ENCODE data around the gene NR5A2.

Gene NR5A2

DNA sequence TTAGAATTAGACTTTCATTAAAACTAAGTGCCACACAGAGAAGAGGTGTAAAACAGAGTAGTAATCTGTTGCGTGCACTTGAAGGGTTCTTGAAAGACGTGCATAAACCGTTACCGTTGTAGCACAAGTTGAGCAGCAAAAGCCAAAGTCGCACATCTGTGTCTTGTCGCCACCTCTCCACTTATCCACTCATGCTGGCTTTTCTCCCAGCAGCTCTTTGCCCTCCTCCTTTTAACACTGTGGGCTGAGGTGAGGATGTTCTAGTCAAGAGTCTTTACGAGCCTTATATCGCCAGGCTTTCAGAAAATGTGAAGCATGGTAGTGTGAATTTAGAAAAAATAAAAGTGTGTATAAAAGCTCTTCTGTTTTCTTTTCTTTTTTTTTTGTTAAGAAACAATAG, 48.0 kb downstream of the NR5A2 start:
- FAIRE-seq: no peak

DNA sequence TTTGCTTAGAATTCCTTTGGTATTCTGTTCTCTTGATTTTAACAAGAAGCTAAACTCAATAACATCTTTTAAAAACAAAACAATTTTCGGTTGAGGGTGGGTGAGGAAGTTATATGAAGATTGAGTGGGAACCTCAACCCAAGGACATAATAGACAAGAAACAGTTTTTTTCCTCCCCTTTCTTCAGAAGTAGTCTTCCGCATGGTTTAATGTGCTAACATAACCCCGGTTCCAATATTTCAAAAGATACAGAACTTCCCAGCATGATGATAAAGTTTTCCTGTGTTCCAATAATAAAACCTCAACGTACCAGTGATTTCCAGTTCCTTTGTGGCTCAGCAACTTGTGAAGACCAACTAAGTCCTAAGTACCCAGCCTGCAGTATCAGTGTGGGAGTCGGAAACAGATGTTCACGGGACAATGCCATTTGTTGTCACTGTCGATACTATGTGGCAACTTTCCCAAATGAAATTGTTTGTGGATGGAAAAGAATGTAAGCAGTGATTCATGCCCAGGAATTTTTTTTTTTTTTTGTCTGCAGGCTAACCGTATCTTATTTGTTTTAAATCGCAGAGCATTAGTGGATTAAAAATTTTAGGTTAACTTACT, 48.5 kb downstream of the NR5A2 start:
- FAIRE-seq: no peak

DNA sequence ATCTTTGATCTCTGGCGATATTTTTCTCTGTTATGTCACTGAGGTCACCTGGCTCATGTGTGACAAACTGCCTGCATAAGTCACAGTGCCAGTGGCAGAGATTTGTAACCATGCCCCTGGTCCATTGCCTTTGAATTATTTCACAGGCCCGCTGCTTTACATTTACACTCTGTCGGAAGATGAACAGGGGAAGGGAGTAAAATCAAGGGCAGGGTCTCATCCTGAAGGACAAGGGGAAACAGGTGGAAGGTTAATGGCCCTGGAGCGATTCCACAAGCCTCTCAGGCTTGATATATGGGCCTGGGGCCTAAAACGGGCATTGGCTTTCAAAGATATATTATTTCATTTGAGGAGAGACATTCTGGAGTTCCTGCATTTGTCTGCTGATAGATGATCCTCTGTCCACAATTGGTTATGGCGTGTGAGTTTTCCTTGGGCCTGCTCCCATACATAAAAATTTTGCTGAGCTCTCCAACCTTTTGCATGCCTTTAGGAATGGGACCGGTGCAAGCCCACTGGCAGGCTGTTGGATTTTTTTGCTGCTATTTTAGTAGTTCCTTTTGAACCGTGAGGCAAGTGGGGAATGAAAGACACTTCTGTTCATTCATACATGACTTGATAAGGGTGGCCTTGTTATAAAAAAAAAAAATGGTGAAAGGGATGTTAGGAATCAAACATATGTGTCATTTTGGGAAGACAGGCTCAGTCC, 51.9 kb downstream of the NR5A2 start:
- no peak for FAIRE-seq

DNA sequence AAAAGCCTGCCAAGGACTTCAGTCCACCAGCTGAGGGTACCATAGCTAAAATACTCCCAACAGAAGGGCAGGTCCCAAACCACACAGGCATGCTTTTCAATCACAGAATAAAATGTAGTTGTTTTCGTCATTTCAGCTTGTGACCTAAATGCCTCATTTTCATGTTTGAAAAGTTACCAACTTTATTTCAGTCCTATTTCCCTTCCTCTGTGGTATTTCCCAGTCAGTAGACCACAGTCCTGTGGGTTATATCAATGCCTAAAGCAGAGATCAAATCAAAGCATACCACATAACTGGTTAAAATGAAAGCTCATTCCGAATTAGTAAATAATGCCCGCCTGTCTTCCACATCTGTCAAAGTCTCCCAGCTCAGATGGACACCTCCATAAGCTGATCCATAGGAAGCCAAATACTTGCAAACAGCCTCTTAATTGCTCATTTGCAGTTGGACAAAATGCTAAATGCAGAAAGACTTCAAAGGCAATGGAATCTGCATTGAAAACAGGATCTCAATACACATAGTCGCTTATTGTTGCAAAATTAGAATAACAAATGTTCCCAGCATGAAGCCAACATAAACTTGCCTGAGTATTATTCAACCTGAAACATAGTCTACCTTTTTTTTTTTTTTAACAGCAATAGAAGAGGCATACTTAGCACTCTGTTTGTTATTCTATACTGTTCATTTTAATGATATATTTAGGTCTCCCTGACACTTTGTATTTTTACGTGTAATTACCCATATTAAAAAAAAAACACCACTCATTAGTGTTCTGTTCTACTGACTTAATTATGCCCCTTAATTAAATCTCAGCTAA, 53.9 kb downstream of the NR5A2 start:
- FAIRE-seq: no peak

DNA sequence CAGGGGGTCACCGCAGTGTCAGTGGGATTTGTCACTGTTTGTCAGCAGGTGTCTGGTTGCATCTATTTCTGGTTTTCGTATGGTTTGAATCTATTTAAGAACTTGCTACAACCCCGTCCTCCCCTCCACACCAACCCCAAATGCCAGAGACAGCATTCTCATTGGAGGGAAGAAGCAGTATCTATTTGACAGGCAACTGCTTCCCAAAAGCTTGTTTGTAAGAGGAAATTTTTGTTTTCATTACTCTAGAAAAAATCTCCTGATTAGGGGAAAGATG, 54.4 kb downstream of the NR5A2 start:
- FAIRE-seq: no peak

DNA sequence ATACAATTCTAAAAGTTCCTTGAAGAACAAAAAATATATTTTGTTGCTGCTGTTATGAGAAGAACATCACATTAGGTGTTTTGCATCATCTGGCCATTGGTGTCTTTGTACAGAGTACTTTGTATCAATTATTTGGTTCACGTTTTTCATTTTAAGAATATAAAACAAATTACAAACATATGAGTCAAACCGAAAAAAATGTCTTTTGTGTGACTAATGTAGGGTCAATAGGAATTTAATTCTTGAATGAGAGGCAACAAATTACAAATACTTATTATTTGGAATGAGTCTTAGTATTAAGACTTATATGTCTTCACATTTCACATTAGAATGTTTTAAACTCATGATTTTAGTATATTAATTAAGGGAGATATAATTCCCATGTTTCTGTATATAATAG, 54.8 kb downstream of the NR5A2 start:
- FAIRE-seq: peak; percentile 5

DNA sequence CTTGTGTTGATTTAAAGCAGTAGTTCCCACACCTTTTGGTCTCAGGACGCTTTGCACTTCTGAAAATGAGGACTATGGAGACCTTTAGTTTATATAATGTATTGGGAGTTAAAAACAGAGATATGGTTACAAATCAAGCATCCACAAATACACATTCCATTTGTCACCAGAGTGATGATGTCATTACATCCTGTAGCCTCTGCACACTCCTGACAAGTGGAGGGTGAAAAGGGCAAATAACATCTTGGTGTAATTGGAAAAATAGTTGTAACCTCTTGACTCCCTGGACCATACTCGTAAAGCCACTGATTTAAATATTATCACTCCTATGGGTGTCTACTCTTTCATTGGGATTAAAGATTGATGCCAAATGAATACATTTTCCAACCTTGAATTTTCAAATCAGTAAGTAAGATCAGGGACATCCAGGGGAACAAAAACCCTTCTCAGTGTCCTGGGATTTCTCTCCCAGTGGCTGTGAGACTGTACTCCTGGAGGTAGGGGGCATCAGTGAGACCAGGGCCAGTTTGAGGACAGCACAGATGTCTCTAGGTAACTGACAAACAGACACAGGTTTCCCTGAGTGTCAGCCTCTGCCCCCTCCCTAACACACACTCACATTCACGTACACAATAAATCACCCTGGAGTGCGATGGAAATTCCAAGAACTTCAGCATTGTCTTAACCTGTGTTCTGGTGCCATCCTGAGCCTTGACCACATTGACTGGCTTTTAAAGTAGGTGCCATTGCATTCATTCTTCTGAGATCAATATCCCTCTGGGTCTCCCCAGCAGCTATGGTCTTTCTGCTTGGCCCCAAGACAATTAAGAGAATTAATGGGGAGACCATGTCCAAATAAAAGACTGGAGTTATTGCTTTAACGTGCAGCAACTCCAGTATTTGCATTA, 63.0 kb downstream of the NR5A2 start:
- FAIRE-seq: no peak

DNA sequence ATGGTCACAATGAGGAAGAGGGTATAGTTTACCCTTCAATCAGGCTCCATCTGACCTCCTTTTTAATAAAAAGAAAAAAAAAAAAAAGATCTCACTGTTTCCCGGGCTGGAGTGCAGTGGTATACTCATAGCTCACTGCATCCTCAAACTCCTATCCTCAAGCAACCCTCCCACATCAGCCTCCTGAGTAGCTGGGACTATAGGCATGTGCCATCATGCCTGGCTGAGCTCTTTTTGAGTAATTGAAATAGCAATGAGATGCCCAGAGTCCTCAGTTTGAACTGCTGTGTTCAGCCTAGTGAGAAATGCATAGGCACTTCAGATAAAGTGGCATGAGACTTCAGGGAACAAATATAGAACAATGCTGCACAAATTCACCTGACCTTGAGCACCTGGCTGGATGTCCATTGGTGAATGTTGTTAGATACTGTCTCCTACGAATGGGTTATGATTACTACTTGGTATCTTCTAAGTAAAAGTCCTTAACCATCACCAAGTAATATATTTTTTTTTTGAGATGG, 67.6 kb downstream of the NR5A2 start:
- FAIRE-seq: no peak

DNA sequence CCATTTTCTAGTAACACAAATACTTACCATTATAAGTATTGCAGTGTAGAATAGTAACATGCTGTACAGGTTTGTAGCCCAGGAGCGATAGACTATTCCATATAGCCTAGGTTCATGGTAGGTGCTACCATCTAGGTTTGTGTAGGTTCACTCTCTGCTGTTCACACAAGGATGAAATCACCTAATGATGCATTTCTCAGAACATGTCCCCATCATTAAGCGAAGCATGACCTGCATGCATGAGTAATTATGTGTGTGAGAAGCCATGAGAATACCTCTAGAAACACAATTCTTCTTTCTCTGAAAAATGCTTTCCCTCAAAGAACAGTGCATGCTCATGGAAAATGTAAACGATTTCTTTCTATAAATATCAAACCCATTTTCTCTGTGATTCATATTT, 69.3 kb downstream of the NR5A2 start:
- FAIRE-seq: no peak

DNA sequence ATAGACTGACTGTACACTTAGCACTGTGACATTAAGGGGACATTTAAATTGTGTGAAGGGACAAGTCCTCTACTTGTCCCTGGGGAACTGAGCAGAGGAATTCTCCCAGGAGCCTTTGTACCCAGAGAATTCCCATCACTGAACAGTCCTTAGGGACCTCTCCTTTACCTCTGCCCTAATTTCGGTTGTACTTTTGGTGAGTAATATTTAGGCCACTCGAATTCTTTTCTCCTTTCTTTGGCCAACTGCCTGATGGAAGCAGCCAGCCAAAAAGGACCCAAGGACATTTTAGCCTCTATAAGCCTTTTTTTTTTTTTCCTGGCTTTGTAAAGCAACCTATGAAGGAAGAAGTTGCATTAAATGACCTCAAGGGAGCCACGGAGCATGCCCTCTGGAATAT, 71.5 kb downstream of the NR5A2 start:
- FAIRE-seq: no peak

DNA sequence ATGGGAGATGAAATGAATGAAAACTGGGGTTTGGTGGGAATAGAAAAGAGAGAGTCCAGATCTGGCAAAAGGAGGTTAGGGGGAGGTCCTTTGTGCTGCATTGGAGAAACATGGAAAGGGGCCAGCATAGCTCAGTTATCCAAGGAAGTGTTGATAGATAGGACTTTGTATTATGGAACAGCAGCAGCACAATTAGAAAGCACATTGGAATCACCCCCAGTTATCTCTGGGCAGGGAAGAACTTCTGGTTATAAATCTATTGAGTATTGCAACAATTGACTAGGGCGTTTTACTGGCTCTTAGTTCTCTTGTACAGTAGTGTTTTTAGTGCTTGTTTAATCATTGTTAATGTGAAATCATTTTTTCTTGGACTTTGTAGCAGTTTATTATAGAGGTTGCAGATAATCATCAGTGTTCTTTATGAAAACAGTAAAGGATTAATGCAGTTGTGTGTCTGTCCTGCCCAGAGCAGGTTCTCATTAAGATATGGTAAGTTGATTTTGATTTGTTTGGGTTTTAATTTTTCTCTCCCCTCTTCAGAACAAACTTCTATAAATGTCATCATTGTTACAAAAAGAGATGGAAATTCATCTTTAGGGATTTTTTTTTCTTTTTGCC, 76.6 kb downstream of the NR5A2 start:
- FAIRE-seq: no peak

DNA sequence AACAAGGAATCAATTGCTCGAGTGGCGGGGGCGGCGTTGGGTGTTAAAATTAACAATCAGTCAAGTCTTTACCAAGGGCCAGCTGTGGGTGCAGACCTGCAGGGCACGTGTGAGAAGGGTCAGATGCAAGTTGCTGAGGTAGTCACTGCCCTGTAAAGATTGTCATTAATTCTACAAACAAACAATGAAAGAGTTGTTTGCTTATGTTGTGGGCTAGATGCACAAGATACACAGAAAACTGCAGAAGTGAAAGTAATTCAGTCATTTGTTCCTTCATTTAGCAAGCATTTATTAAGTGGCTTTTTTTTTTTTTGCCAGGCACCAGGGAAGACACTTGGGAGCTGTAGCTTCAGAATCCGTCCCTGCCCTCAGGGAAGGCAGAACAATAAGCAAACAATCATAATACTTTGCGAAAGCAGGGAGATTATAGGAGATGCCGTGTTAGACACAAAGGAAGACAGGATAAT, 79.5 kb downstream of the NR5A2 start:
- FAIRE-seq: no peak

DNA sequence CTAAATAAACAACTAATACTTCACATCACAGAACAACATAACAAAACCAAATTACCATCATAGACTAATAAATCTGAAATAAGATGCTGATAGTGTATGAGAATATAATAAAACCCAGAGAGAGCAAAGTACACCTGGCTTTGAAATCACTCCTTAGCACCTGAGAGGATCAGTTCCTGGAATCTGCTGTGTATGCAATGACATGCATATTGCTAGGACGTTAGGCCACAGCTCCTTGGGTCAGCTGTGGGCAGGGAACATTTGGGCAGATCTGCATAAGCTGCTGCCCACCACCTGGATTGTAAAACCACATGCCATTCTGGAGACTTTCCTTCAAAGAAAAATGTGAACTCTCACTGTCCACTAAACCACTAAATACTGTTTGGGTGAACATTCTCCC, 81.1 kb downstream of the NR5A2 start:
- peak; percentile 41 for FAIRE-seq

DNA sequence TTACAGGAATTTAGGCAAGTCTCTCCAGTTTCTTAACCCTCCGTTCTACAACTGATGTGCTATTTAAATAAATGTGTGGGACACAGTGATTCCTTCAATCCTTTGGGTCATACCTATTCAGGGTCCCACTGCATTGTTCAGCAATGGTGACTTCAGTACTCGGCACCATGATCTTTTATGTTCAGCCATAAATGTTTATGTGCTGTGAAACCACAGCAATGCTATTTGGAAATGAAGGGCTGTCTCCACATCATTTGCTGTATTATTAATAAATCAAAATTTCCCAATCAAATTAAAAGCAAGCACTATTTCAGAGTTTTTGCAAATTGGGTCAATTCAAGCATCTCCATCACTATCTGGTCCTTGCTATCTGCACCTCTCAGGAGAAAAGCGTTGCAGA, 84.8 kb downstream of the NR5A2 start:
- no peak for FAIRE-seq

DNA sequence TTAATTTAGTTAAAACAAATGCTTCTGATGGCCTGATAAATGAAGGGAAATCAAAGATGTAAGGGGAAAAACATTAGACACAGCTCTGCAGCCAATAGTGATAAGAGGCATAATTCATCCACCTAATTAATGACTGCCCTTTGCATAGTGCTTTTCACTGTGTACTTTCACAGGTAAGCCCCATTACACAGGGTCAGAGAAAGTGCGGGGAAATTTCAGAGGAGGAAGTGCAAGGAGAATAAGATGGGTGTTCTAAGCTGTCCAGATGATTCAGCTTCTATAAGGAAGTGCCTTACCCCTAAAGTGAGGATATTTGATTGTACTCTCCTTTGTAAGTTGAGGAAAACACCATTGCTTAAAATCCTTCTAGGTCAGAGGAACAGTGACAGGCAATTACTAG, 88.0 kb downstream of the NR5A2 start:
- FAIRE-seq: no peak

DNA sequence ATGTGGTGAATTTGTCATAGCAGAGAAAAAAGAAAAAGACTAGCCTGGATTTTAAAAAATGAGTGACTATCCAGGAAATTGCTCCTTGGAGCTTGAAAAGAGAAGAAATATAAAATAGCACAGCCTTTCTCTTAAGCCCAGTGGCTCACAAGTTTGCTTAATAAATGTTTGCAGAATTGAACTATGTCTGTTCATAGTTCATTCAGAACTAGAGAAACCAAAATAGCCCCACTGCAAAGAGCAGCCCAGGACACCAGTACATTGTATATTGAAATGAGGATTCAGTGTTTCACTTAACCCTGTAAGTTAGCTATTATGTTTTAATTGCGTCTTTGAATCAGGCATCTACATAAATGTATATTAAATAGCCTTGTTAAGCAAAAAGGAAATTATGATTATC, 88.8 kb downstream of the NR5A2 start:
- no peak for FAIRE-seq

DNA sequence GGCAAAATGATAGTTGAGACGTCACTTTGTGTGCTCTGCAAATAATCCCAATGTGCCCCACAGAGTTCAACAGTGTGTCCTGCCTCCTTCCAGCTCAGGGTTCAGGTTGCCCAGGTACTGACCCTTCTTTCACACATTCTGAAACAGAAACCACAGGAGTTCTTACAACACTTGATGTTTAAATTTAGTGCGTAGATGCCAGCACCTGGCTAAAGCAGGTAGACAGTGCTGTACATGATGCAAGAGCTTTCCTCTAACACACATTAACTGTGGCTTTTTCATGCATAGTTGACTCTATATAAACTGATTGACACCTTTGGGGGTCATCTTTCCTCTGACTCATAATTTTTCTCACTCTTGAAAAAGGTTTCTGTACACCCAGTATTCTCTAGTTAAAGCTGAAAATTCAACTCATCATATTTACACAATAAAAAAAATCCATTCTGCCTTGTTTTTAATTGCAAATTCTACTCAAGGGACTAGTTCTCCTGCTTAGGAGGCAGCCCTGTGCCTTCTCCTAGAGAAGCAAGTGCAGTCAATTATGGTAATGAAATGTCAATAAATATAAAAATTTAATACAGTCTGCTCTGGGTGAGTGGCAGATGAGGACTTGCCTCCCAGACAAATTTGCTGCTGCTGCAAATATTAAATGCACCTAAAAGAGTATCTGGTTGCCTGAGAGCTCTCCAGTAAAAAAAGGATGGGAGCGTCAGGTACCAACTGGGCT, 91.4 kb downstream of the NR5A2 start:
- no peak for FAIRE-seq

DNA sequence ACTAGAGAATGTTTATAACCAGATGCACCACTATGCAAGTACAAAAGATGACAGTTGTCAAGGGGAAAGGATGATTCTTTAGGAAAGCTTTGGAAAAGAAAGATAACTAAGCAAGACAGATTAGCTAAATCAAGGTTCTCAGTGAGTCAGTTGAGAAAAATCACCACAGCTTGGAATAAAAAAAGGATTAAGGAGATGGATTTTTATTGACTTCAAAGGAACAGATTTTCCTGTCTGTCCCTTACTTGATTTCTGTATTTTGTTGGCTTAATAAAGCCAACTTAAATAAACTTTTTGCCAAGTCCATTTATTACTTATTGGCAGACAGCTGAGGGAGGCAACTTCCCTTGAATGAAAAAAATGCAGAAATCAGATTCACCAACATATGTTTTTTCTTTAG, 93.9 kb downstream of the NR5A2 start:
- no peak for FAIRE-seq

DNA sequence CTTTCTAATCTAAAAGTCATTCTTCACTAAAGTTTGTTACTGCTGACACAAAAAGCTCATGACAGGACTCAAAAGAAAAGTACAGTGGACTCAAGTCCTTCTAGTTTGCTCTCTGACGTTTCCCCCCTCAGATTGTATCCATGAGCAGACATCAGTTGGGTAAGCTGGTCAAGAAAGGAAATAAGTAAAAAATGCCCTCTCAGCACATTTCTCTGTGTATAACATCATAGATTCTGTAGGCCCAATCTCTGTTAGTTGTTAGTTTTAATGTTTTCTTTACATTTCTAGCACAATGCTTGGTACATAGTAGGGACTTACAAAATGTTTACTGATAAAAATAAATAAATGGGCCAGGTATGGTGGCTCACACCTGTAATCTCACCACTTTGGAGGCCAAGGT, 96.8 kb downstream of the NR5A2 start:
- no peak for FAIRE-seq

DNA sequence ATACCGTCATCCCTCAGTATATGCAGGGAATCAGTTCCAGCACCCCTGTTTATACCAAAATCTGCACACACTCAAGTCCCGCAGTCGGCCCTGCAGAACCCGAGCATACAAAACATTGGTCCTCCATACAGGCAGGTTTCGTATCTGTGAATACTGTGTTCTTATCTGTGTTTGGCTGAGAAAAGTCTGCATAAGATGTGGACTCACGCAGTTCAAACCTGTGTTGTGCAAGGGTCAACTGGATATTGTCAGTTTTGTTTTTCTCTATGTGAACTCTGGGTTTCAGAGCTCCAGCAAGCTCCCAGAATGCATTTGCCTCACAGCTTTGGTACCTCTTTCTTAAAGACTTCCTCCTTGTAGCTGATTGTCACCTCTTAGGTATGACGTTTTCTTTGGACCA, 100.6 kb downstream of the NR5A2 start:
- FAIRE-seq: no peak
